ENCODE measurements around the gene PTPRD.

DNA sequence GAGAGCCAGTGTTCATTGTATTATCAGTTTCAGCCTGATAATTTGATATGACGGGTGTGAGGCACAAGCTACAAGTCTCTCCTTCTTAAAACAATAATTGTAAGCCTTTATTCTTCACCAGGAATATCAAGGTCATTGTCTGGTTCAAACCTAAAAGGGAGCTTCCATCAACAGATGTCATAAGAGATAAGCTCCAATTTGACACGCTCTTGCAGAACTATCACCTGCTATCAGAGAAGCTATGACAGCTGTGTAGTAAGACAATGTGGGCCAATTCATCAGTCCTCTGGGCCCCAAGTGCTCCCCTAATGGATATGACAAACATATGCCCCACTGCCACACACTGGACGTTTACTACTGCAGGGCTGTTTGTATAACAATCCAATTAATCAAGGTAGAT is 1803.1 kb downstream of the PTPRD start:
- TF ChIP-seq TAF1 (IDR thresholded peaks at IDR 0.05; ENCODE audit: borderline replicate concordance, low read depth, low read length) (no peak), POLR2A (IDR thresholded peaks at IDR 0.05; ENCODE audit: low read depth, low read length) (no peak), POLR2AphosphoS5 (IDR thresholded peaks at IDR 0.05; ENCODE audit: low read depth, low read length) (no peak)

Measured in GM12892 (cell line).